Stimulated activated CD8-positive, alpha-beta memory T cell treated with anti-CD3 and anti-CD28 coated beads, Interleukin-12 subunit alpha, Interleukin-12 subunit beta, amount 100 ng/mL, for 24 hours (primary cell): ENCODE results near the gene FBXO42.

Source experiments
- DNase-seq: peaks from one replicate; pipeline ENCODE4 v3.0.0-alpha.2; 2020; ENCODE audit errors: extremely low read depth

Gene FBXO42

GRCh38 chr1:16326833-16327404 is 25.4 kb downstream of the FBXO42 start:
- no peak for DNase-seq

DNA sequence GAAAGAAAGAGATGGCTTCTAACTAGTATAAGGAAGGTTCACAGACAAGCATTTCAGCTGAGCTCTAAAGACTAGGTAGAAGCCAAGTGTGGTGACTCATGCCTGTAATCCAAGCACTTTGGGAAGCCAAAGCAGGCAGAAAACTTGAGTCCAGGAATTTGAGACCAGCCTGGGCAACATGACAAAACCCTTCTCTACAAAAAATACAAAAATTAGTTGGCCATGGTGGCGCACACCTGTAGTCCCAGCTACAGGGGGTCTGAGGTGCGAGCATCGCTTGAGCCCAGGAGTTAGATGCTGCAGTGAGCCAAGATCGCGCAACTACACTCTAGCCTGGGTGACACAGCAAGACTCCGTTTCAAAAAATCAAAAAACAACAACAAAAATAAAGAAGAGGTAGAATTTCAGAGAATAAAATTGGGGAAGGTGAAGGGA is 27.8 kb downstream of the FBXO42 start:
- DNase-seq: no peak

GRCh38 chr1:16321176-16321867 is 31.0 kb downstream of the FBXO42 start:
- DNase-seq: no peak

GRCh38 chr1:16318555-16318954 is 33.7 kb downstream of the FBXO42 start:
- no peak for DNase-seq

DNA sequence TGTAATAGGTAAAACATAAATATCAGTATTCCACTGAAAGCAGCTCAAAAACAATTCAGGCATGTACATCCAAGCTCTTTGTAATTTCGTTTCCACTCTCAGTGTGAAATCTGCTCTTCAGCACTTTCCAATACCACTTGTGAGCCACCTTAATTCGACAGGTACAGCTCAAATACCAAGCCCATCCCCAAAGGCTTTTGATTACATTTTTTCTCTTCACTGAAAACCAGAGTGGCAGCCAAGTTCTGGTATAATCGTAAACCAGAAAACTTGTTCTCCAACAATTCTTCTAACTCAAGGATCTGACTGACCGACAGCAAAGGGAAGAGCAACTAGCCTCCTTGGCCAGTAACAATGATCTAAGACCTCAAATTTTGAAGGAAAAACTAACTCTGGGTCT is 36.8 kb downstream of the FBXO42 start:
- no peak for DNase-seq

DNA sequence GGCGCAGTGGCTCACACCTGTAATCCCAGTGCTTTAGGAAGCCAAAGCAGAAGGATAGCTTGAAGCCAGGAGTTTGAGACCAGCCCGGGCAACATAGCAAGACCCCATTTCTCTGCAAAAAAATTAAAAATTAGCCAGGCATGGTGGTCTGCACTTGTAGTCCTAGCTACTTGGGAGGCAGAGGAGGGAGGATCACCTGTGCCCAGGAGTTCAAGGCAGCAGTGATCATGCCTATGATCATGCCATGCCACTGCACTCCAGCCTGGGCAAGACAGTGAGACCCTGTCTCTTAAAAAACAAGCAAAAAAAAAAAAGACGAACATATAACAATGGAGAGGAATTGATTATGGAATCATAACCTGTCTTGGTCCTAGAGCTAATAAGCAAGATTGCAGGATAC is 45.1 kb downstream of the FBXO42 start:
- no peak for DNase-seq

DNA sequence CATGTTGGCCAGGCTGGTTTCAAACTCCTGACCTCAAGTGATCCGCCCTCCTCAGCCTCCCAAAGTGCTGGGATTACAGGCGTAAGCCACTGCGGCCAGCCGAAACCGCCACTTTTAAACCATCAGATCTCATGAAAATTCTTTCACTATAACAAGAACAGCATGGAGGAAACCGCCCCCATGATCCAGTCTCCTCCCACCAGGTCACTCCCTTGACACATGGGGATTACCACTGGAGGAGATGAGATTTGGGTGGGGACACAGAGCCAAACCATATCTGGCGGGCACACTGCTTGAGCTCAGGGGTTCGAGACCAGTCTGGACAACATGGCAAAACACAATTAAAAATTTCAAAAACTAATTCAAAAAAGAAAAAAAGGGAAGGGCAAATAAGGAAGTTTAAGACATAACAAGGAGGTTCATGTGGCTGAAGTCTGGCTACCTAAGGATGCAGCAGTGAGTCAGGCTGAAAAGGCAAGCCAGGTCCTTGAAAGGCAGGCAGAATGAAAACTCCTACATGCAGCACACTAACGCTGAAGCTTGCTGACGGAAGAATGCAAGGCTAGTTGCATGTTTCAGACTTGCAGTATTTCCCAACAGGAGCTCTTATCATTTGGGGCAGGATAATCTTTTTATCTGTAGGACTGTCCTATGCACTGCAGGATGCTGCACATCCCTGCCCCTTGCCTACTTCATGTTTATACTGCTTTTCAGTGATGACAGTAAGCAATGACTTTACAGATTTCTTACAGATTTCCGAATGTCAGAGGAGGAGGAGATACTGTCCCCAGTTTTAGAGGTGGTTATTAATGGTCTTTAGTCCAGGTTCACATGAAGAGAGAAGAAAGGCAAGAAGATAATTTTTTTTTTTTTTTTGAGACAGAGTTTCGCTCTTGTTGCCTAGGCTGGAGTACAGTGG is 49.3 kb downstream of the FBXO42 start:
- no peak for DNase-seq

GRCh38 chr1:16300436-16300835 is 51.8 kb downstream of the FBXO42 start:
- no peak for DNase-seq

GRCh38 chr1:16298653-16299052 is 53.6 kb downstream of the FBXO42 start:
- DNase-seq: no peak

DNA sequence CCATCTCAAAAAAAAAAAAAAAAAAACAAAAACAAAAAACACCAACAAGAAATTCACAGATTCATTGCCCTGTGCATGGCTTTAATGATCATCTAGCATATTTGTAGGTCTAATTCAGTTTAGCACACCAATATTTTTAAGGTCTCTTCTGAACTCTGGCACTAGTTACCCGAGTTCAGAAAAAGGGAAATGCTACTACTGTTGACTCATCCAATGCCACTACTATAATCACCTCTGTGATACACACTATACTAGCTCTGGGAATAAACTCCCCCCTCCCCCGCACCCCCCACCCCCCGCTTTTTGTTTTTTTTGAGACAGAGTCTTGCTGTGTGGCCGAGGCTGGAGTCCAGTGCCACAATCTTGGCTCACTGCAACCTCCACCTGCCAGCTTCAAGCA is 55.6 kb downstream of the FBXO42 start:
- DNase-seq: no peak

- no peak for DNase-seq
These were observed 57.8 kb downstream of the FBXO42 start for GRCh38 chr1:16294219-16295212.

DNA sequence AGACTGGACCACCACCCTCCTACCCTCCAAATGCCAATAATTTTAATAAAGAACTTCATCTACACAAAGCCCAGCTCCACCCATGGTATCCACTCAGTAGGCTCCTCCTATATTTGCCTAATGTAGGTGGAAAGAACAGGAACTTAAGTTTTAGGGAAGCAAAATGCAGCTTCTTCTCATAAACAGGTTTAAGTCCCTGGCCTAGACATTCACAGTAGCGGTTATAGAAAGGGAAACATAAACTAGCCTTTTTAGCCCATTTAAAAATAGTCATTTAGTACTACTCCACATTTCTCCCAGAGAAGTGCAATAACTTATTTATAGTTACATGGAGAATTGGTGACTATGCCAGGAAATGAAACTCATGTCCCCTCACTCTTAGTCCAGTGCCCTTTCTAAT is 58.7 kb downstream of the FBXO42 start:
- DNase-seq: no peak

DNA sequence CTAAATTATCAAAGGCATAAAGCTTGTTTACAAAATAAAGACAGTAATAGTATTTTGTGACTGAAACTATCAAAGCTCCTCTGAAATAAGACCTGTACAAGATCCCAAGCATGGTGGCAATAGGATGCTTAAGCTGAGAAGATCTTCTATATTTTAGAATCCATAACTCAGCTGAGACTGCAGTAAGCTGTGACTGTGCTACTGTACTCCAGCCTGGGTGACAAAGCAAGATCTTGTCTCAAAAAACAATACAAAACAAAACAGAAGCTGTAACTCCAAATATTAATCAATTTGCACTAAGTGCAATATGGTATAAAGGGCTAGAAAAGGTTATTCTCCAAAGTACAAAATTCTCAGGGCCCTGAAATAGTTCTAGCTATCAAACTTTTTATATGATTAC is 59.5 kb downstream of the FBXO42 start:
- no peak for DNase-seq

- no peak for DNase-seq
These were observed 62.3 kb downstream of the FBXO42 start for GRCh38 chr1:16289959-16290358.

DNA sequence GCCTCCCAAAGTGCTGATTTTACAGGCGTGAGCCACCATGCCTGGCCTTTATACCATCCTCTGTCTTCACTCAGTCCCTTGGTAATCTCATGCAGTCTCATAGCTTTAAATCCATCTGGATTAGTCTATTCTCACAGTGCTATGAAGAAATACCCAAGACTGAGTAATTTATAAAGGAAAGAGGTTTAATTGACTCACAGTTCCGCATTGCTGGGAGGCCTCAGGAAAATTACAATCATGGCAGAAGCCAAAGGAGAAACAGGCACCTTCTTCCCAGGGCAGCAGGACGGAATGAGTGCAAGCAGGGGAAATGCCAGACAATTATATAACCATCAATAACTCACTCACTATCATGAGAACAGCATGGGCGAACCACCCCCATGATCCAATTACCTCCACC is 66.2 kb downstream of the FBXO42 start:
- DNase-seq: no peak

DNA sequence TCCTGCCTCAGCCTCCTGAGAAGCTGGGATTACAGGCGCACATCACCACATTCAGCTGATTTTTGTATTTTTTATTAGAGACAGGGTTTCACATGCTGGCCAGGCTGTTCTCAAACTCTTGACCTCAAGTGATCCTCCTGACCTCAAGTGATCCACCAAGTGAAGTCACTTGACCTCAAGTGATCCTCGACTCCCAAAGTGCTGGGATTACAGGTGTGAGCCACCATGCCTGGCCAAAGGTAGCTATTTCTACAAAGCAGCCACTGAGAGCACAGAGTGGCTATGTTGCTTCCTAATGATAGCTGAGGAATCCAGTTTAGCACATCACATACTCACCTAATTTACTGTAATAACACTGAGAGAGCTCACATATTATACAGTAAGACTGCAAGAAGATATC is 70.5 kb downstream of the FBXO42 start:
- no peak for DNase-seq

DNA sequence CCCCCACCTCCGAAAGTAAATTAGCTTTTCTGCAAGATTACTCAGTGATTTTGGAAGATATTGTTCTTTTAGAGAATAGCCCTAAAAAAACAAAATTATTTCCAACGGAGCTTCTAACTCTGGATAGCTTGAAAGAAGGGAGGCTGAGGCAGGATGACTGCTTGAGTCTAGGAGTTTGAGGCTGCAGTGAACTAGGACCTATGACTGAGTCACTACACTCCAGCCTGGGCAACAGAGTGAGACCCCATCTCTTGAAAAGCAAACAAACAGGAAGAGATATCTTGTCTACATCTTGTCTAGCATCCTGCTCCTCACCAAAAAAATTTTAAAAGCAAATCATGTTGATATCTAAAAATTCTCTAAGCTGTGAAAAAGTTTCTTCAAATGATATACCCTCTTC is 73.1 kb downstream of the FBXO42 start:
- DNase-seq: no peak

- DNase-seq: no peak
These were observed 75.8 kb downstream of the FBXO42 start for GRCh38 chr1:16276302-16277030.

GRCh38 chr1:16275591-16275990 is 76.7 kb downstream of the FBXO42 start:
- DNase-seq: no peak

GRCh38 chr1:16267690-16268180 is 84.5 kb downstream of the FBXO42 start:
- no peak for DNase-seq
